ENCODE data around the gene RANBP9. TPM values are rescaled to one million over a fixed set of nuclear protein-coding genes. Genes with fewer than 3 reads are reported as not detected.

Gene RANBP9
- total and polyA plus RNA-seq, 8 donors, result 13.1 to 51.4 (median 19.8) TPM

- H3K27ac ChIP-seq, result no peak overlapping the region
- intact Hi-C loops (cut with DNase I; ENCODE audit: low total_unique reads), result no loop called here
- peaks cover 9 to 83% (median 75%) of the 10 kb centered on the region in 4 donors for H3K36me3 ChIP-seq
- no peaks in the 10 kb centered on the region for H3K4me1 ChIP-seq
- no peak overlapping the region for H3K4me3 ChIP-seq
- TF ChIP-seq CTCF (IDR thresholded peaks at IDR 0.05) (no peak), POLR2AphosphoS5 (IDR thresholded peaks at IDR 0.05) (no peak), EP300 (IDR thresholded peaks at IDR 0.05) (no peak), POLR2A (IDR thresholded peaks at IDR 0.05) (no peak)
- WGBS, 5 donors, result 85 to 95% (median 94%) methylated on average over 9 of the region's 9 CpGs
- no peaks in the 10 kb centered on the region for H3K9me3 ChIP-seq
- no peaks in the 10 kb centered on the region for H3K27me3 ChIP-seq
- no peak for DNase-seq
These were observed 121.8 kb downstream of the RANBP9 start for GRCh38 chr6:13589801-13590200.

GRCh38 chr6:13586603-13587542 is 124.8 kb downstream of the RANBP9 start:
- Histone ChIP-seq H3K4me3 (no peak overlapping the region), H3K36me3 (peaks cover 5 to 65% (median 59%) of the 10 kb centered on the region in 4 donors), H3K27ac (no peak overlapping the region), H3K27me3 (no peaks in the 10 kb centered on the region), H3K9me3 (no peaks in the 10 kb centered on the region), H3K4me1 (no peaks in the 10 kb centered on the region)
- TF ChIP-seq POLR2A (IDR thresholded peaks at IDR 0.05), result no peak
- TF ChIP-seq POLR2AphosphoS5 (IDR thresholded peaks at IDR 0.05), result no peak
- no peak for TF ChIP-seq CTCF (IDR thresholded peaks at IDR 0.05)
- no peak for TF ChIP-seq EP300 (IDR thresholded peaks at IDR 0.05)
- intact Hi-C loops (cut with DNase I; ENCODE audit: low total_unique reads), result no loop called here
- WGBS, 5 donors, result 88 to 99% (median 97%) methylated on average over 6 to 7 of the region's 7 CpGs
- no peak for DNase-seq

GRCh38 chr6:13581700-13582229 is 129.9 kb downstream of the RANBP9 start:
- WGBS, 5 donors, result 74 to 84% (median 82%) methylated on average over 9 of the region's 9 CpGs
- Histone ChIP-seq H3K36me3 (peaks cover 0 to 39% (median 37%) of the 10 kb centered on the region in 4 donors), H3K4me1 (no peaks in the 10 kb centered on the region), H3K4me3 (no peak overlapping the region), H3K27ac (no peak overlapping the region), H3K27me3 (no peaks in the 10 kb centered on the region), H3K9me3 (no peaks in the 10 kb centered on the region)
- no peak for TF ChIP-seq POLR2AphosphoS5 (IDR thresholded peaks at IDR 0.05)
- no peak for TF ChIP-seq POLR2A (IDR thresholded peaks at IDR 0.05)
- no peak for TF ChIP-seq CTCF (IDR thresholded peaks at IDR 0.05)
- TF ChIP-seq EP300 (IDR thresholded peaks at IDR 0.05), result no peak
- no peak for DNase-seq
- intact Hi-C loops (cut with DNase I; ENCODE audit: low total_unique reads), result no loop called here

- intact Hi-C loops (cut with DNase I; ENCODE audit: low total_unique reads), result no loop called here
- WGBS, 5 donors, result 61 to 77% (median 73%) methylated on average over 1 of the region's 1 CpG
- no peak overlapping the region for H3K4me3 ChIP-seq
- H3K27me3 ChIP-seq, result no peaks in the 10 kb centered on the region
- no peak overlapping the region for H3K27ac ChIP-seq
- peaks cover 0 to 29% (median 27%) of the 10 kb centered on the region in 4 donors for H3K36me3 ChIP-seq
- TF ChIP-seq CTCF (IDR thresholded peaks at IDR 0.05) (no peak), POLR2AphosphoS5 (IDR thresholded peaks at IDR 0.05) (no peak), POLR2A (IDR thresholded peaks at IDR 0.05) (no peak), EP300 (IDR thresholded peaks at IDR 0.05) (no peak)
- DNase-seq, result no peak
- peaks cover 0 to 16% (median 7%) of the 10 kb centered on the region in 4 donors for H3K4me1 ChIP-seq
- H3K9me3 ChIP-seq, result no peaks in the 10 kb centered on the region
These were observed 131.7 kb downstream of the RANBP9 start for GRCh38 chr6:13579911-13580310.
